H1 (cell line): ENCODE results near the gene PRSS36. TPM values are rescaled to one million over a fixed set of nuclear protein-coding genes. Genes with fewer than 3 reads are reported as not detected.
A peak's percentile ranks its signal among the peaks of the same experiment; 100 is the strongest.

Source experiments
- CTCF ChIA-PET: fragments of 300-600 bp; sonication (Branson Sonifier 250); formaldehyde crosslinking; loops from one replicate; lab custom pipeline; 2021; ENCODE audit not compliant: partially characterized antibody; lab: Charles Lee
- POLR2A ChIA-PET: fragments of 300-600 bp; sonication (Branson Sonifier 250); formaldehyde crosslinking; loops from one replicate; lab custom pipeline; 2021; ENCODE audit warnings: inconsistent platforms; ENCODE audit not compliant: partially characterized antibody; lab: Charles Lee
- DNase-seq, 2 experiments: peaks; one replicate each; pipeline versions ENCODE4 v3.0.0 to v3.0.0-alpha.2; 2010 to 2022; ENCODE audit warnings: low spot score in 2 of 2, low read depth in 1 of 2, mixed read lengths in 1 of 2
- FAIRE-seq: peaks from 2 replicates; lab custom pipeline; 2011; peaks lifted over from hg19 to GRCh38; lab: Jason Lieb, UNC
- H2AFZ ChIP-seq: 2 replicates; pipeline ENCODE4 v1.8.1; 2012; ENCODE audit warnings: low read length, inconsistent platforms
- H2AK5ac ChIP-seq: 2 replicates; pipeline ENCODE4 v1.6.1; 2013; ENCODE audit warnings: low read depth, low read length
- H2BK120ac ChIP-seq: replicated peaks from 2 replicates; pipeline ENCODE3; 2013; ENCODE audit warnings: low read depth, low read length, inconsistent platforms
- H2BK12ac ChIP-seq: 2 replicates; pipeline ENCODE4 v1.6.1; 2013; ENCODE audit warnings: low read depth, low read length
- H2BK15ac ChIP-seq: 2 replicates; pipeline ENCODE4 v1.6.1; 2013; ENCODE audit warnings: low read length
- H2BK20ac ChIP-seq: 2 replicates; pipeline ENCODE4 v1.6.1; 2013; ENCODE audit warnings: low read length
- H2BK5ac ChIP-seq: 2 replicates; pipeline ENCODE4 v1.6.1; 2013; ENCODE audit warnings: low read depth, low read length
- H3K14ac ChIP-seq: 2 replicates; pipeline ENCODE4 v1.6.1; 2013; ENCODE audit warnings: inconsistent platforms; ENCODE audit not compliant: insufficient read length
- H3K18ac ChIP-seq: 2 replicates; pipeline ENCODE4 v1.6.1; 2013; ENCODE audit warnings: low read length; ENCODE audit errors: extremely low read depth
- H3K23ac ChIP-seq: 2 replicates; pipeline ENCODE4 v1.6.1; 2013; ENCODE audit warnings: inconsistent platforms; ENCODE audit not compliant: insufficient read length
- H3K23me2 ChIP-seq: 2 replicates; pipeline ENCODE4 v1.6.1; 2013; ENCODE audit warnings: low read depth, low read length
- H3K27ac ChIP-seq: 2 replicates; pipeline ENCODE4 v1.6.1; 2011; ENCODE audit warnings: low read depth, low read length, inconsistent platforms
- H3K27me3 ChIP-seq, 4 experiments: replicated peaks in 1 of 4; 1 replicate in 1 of 4; 2 replicates in 3 of 4; pipeline versions ENCODE4 v1.6.1 to v1.8.1; 2011 to 2013; ENCODE audit warnings: low read length in 3 of 4, mild to moderate bottlenecking in 3 of 4, inconsistent platforms in 2 of 4, mixed read lengths in 2 of 4, moderate library complexity in 1 of 4; ENCODE audit not compliant: control insufficient read depth in 3 of 4, insufficient read depth in 3 of 4; ENCODE audit errors: extremely low read depth in 1 of 4
- H3K36me3 ChIP-seq, 4 experiments: 2 replicates each; pipeline versions ENCODE4 v1.6.1 to v1.8.1; 2011 to 2013; ENCODE audit warnings: mild to moderate bottlenecking in 4 of 4, low read length in 3 of 4, moderate library complexity in 2 of 4, control low read depth in 1 of 4, inconsistent platforms in 1 of 4; ENCODE audit not compliant: insufficient read depth in 4 of 4, control insufficient read depth in 2 of 4
- H3K4ac ChIP-seq: replicated peaks from 2 replicates; pipeline ENCODE3; 2013; ENCODE audit warnings: low read length, low read depth, mixed read lengths, inconsistent platforms; ENCODE audit not compliant: insufficient read length
- H3K4me1 ChIP-seq, 4 experiments: replicated peaks in 1 of 4; 1 replicate in 1 of 4; 2 replicates in 3 of 4; pipeline versions ENCODE4 v1.6.1 to v1.8.1; 2011 to 2013; ENCODE audit warnings: low read length in 3 of 4, inconsistent platforms in 2 of 4, mixed read lengths in 1 of 4; ENCODE audit not compliant: insufficient read depth in 4 of 4, control insufficient read depth in 3 of 4
- H3K4me2 ChIP-seq, 2 experiments: 2 replicates each; pipeline versions ENCODE4 v1.6.1 to v1.8.1; 2011 to 2013; ENCODE audit warnings: low read depth in 2 of 2, low read length in 2 of 2, control low read depth in 1 of 2, inconsistent platforms in 1 of 2, mild to moderate bottlenecking in 1 of 2; ENCODE audit not compliant: insufficient read depth in 1 of 2
- H3K4me3 ChIP-seq, 4 experiments: fragments of 200-600, 300-600 bp in 1 of 4; sonication (generic), shearing (Covaris generic), sonication (Bioruptor Twin) in 1 of 4; 2 replicates each; pipeline versions ENCODE4 v1.5.1 to v1.8.1; 2011 to 2016; ENCODE audit warnings: low read length in 4 of 4, low read depth in 3 of 4, control low read depth in 2 of 4, inconsistent platforms in 2 of 4, mild to moderate bottlenecking in 2 of 4, mixed read lengths in 1 of 4, moderate library complexity in 1 of 4; ENCODE audit not compliant: insufficient read depth in 2 of 4; ENCODE audit errors: extremely low read depth in 1 of 4
- H3K56ac ChIP-seq: replicated peaks from 2 replicates; pipeline ENCODE3; 2013; ENCODE audit warnings: low read depth, mild to moderate bottlenecking, mixed read lengths, low read length, inconsistent platforms; ENCODE audit not compliant: insufficient read length
- H3K79me1 ChIP-seq: 2 replicates; pipeline ENCODE4 v1.6.1; 2013; ENCODE audit warnings: low read depth, low read length, control low read depth
- H3K79me2 ChIP-seq, 2 experiments: 2 replicates each; pipeline versions ENCODE4 v1.6.1 to v1.8.1; 2012 to 2013; ENCODE audit warnings: low read length in 2 of 2, mild to moderate bottlenecking in 2 of 2, inconsistent platforms in 1 of 2; ENCODE audit not compliant: insufficient read depth in 2 of 2, control insufficient read depth in 1 of 2
- H3K9ac ChIP-seq, 4 experiments: replicated peaks in 1 of 4; 1 replicate in 1 of 4; 2 replicates in 3 of 4; pipeline versions ENCODE4 v1.6.1 to v1.8.1; 2011 to 2013; ENCODE audit warnings: low read depth in 3 of 4, low read length in 3 of 4, control low read depth in 2 of 4, mild to moderate bottlenecking in 2 of 4, moderate library complexity in 2 of 4, inconsistent platforms in 1 of 4; ENCODE audit errors: extremely low read depth in 1 of 4
- H3K9me3 ChIP-seq, 2 experiments: 2 replicates each; pipeline versions ENCODE4 v1.6.1 to v1.8.1; 2012 to 2013; ENCODE audit warnings: mild to moderate bottlenecking in 2 of 2, moderate library complexity in 2 of 2, control low read depth in 1 of 2, inconsistent platforms in 1 of 2, low read depth in 1 of 2, low read length in 1 of 2, mixed read lengths in 1 of 2; ENCODE audit not compliant: insufficient read depth in 2 of 2
- H4K20me1 ChIP-seq, 2 experiments: replicated peaks in 1 of 2; 2 replicates each; pipeline versions ENCODE3 to v1.8.1; 2011 to 2013; ENCODE audit warnings: inconsistent platforms in 2 of 2, low read length in 2 of 2, mild to moderate bottlenecking in 1 of 2; ENCODE audit not compliant: insufficient read depth in 2 of 2, control insufficient read depth in 1 of 2
- H4K5ac ChIP-seq: 2 replicates; pipeline ENCODE4 v1.6.1; 2013; ENCODE audit warnings: low read length, low read depth, mixed read lengths, inconsistent platforms; ENCODE audit not compliant: insufficient read length
- H4K8ac ChIP-seq: 2 replicates; pipeline ENCODE4 v1.8.0; 2013; ENCODE audit warnings: mild to moderate bottlenecking, moderate library complexity, low read length, inconsistent platforms; ENCODE audit not compliant: insufficient read depth; ENCODE audit errors: extremely low read depth
- H4K91ac ChIP-seq: replicated peaks from 2 replicates; pipeline ENCODE3; 2013; ENCODE audit warnings: low read length, mixed read lengths, inconsistent platforms; ENCODE audit not compliant: insufficient read length
- BRCA1 ChIP-seq: IDR thresholded peaks from 2 replicates; pipeline ENCODE4 v1.6.1; 2012; ENCODE audit warnings: low read depth, low read length, improper control_type of control experiment
- CTBP2 ChIP-seq: IDR thresholded peaks from 2 replicates; pipeline ENCODE4 v1.7.0; 2011; ENCODE audit warnings: borderline replicate concordance, mild to moderate bottlenecking, moderate library complexity, mixed read lengths, low read length; ENCODE audit not compliant: insufficient read depth, insufficient read length
- EZH2 ChIP-seq: fragments of 200-600 bp; sonication (generic); IDR thresholded peaks from 2 replicates; pipeline ENCODE4 v1.7.1; 2012; ENCODE audit warnings: low read depth, mild to moderate bottlenecking, moderate library complexity, low read length, inconsistent platforms; ENCODE audit not compliant: severe bottlenecking
- FOSL1 ChIP-seq: IDR thresholded peaks from 2 replicates; pipeline ENCODE4 v1.6.1; 2011; ENCODE audit warnings: mild to moderate bottlenecking, low read depth, low read length, moderate library complexity; ENCODE audit not compliant: insufficient read depth
- RAD21 ChIP-seq, 2 experiments: IDR thresholded peaks in 1 of 2; conservative IDR thresholded peaks in 1 of 2; 2 replicates each; pipeline ENCODE4 v1.6.1; 2011; ENCODE audit warnings: low read depth in 2 of 2, low read length in 2 of 2, improper control_type of control experiment in 1 of 2, inconsistent platforms in 1 of 2, mild to moderate bottlenecking in 1 of 2, moderate library complexity in 1 of 2
- SP1 ChIP-seq: IDR thresholded peaks from 2 replicates; pipeline ENCODE4 v1.6.1; 2011; ENCODE audit warnings: low read depth, low read length
- WGBS, 2 experiments: shearing (Covaris generic) in 1 of 2; methylation state at CpG; one replicate each; pipeline versions ENCODE4 v1.1.6 to v1.1.7; 2013 to 2015; ENCODE audit warnings: low lambda C conversion rate in 2 of 2, mixed read lengths in 2 of 2, inconsistent platforms in 1 of 2, low coverage in 1 of 2, missing lambda C conversion rate in 1 of 2; ENCODE audit not compliant: insufficient replicate concordance in 2 of 2, insufficient coverage in 1 of 2, insufficient read length in 1 of 2; ENCODE audit errors: extremely low coverage in 1 of 2, missing lambda C conversion rate in 1 of 2; 5-methylcytosine and 5-hydroxymethylcytosine counted together
- polyA plus RNA-seq, 7 experiments: library from polyadenylated mRNA; depleted of rRNA in 3 of 7; stranded (reverse) in 5 of 7; unstranded in 2 of 7; fragments of >200 nt in 5 of 7; fragments of 200-250 nt in 2 of 7; gene quantifications; 1 replicate in 5 of 7; 2 replicates in 1 of 7; 4 replicates in 1 of 7; pipeline versions ENCODE4 v1.2.1 to v1.2.3, GENCODE V29; 2011 to 2013; ENCODE audit warnings: missing spikeins in 2 of 7, mixed read lengths in 2 of 7
- total RNA-seq: library from RNA; stranded (reverse); fragmentation: NEBNext Ultra II Directional; extraction: Animal tissue kit (Norgen Biotek cat#: 25700); gene quantifications from 2 replicates; pipeline ENCODE4 v1.2.1, GENCODE V29; 2021

PRSS36 gene
- total and polyA plus RNA-seq, 2 of the 8 experiments (the other 6 are each of a cell fraction or from before 2014, with no cell fraction given): 1.3 to 1.9 TPM

DNA sequence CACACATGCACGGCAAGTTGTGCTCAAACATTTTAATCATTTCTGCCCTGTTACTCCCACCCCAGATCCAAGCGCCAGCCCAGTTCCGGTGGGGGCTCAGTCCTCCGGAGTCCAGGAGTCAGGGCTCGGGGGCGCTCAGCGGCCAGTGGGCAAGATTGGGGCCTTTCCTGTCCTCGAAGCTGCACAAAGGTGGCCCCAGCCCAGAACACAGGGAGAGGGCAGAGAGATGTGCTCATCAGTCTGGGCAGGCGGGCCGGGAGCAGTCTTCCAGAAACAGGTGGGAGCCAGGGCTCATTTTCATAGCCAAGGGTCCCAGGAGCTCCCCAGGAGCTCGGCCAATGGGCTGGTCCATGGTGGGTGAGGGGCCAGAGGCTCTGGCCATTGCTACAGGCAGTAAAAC is 18.4 kb downstream of the PRSS36 start:
- H3K14ac ChIP-seq: no peak overlapping the region
- 87% methylated on average over 11 of the region's 11 CpGs; no CpG with 5 or more reads in 1 of the 2 experiments for WGBS, 2 experiments
- H3K23me2 ChIP-seq: peaks cover 16% of the 10 kb centered on the region
- H2AK5ac ChIP-seq: no peak overlapping the region
- H3K4me1 ChIP-seq: peaks cover 0 to 39% (median 32%) of the 10 kb centered on the region in 4 experiments; a peak in 6 of 7 replicates
- H3K56ac ChIP-seq: no peak overlapping the region
- H4K91ac ChIP-seq: no peak overlapping the region
- H3K23ac ChIP-seq: no peak overlapping the region
- peaks cover 6 to 7% of the 10 kb centered on the region in 2 experiments for H4K20me1 ChIP-seq
- H2BK12ac ChIP-seq: no peak overlapping the region
- H3K79me2 ChIP-seq: peaks cover 0 to 19% of the 10 kb centered on the region in 2 experiments; a peak in 2 of 4 replicates
- H4K8ac ChIP-seq: peak overlapping the region; percentile 4; the same call in 1 of the 2 replicates
- H3K4me2 ChIP-seq: peak overlapping the region in 1 of 2 experiments; percentile 2; a peak in 1 of 4 replicates
- H2BK15ac ChIP-seq: no peak overlapping the region
- H3K79me1 ChIP-seq: peaks cover 9% of the 10 kb centered on the region
- no peaks in the 10 kb centered on the region for H3K9me3 ChIP-seq
- CTCF ChIA-PET: interaction anchor here (0.5 to 1.3 kb wide), 5 partner anchors 10 to 1229 kb away, joined by 3 to 4 read pairs (median 3); no protein-coding TSS in a partner anchor
- H2BK20ac ChIP-seq: no peak overlapping the region
- no peak for FAIRE-seq
- H2BK120ac ChIP-seq: no peak overlapping the region
- peak overlapping the region; percentile 37; the same call in 1 of the 2 replicates for H3K27ac ChIP-seq
- peak overlapping the region; percentile 75 for H2BK5ac ChIP-seq
- POLR2A ChIA-PET: interaction anchor here (0.6 to 34.9 kb wide), 10 partner anchors 5 to 148 kb away, joined by 3 to 713 read pairs (median 4); partner anchors contain the start of genes BCKDK, FUS, KAT8 and PRSS36
- H3K9ac ChIP-seq: no peak overlapping the region
- no peak for TF ChIP-seq BRCA1
- no peak for TF ChIP-seq EZH2
- TF ChIP-seq CTBP2: no peak
- TF ChIP-seq SP1: no peak
- TF ChIP-seq RAD21 (IDR thresholded peaks at IDR 0.05 in 1 of 2, conservative IDR thresholded peaks at IDR 0.05 in 1 of 2; ENCODE audit: low read depth in 2 of 2, low read length in 2 of 2): no peak
- no peak for TF ChIP-seq FOSL1
- peak overlapping the region in 1 of 4 experiments; percentile 5; a peak in 2 of 8 replicates for H3K4me3 ChIP-seq
- DNase-seq: no peak
- H3K27me3 ChIP-seq: no peaks in the 10 kb centered on the region
- no peak overlapping the region for H3K18ac ChIP-seq
- H3K36me3 ChIP-seq: peaks cover 14 to 27% (median 19%) of the 10 kb centered on the region in 4 experiments
- H3K4ac ChIP-seq: no peak overlapping the region
- H2AFZ ChIP-seq: no peak overlapping the region
- H4K5ac ChIP-seq: no peak overlapping the region
